AG04450 (cell line): ENCODE results near the gene MESD. TPM values are rescaled to one million over a fixed set of nuclear protein-coding genes. Genes with fewer than 3 reads are reported as not detected.

Source experiments
- CTCF ChIA-PET: fragments of 300-600, 350-600 bp; formaldehyde crosslinking; extraction: SDS; loops from one replicate; lab custom pipeline; 2022; ENCODE audit warnings: antibody characterized with exemption, inconsistent platforms; lab: Charles Lee
- POLR2A ChIA-PET: fragments of 350-600 bp; formaldehyde crosslinking; extraction: SDS; loops from one replicate; lab custom pipeline; 2021; ENCODE audit warnings: antibody characterized with exemption, inconsistent platforms; lab: Yijun Ruan, JAX
- DNase-seq: peaks from one replicate; pipeline ENCODE4 v3.0.0-alpha.2; 2011; ENCODE audit warnings: low read depth, low spot score
- H3K27ac ChIP-seq: one replicate; pipeline ENCODE4 v1.5.1; 2012; ENCODE audit warnings: low read depth, low read length, control low read depth
- H3K27me3 ChIP-seq: one replicate; pipeline ENCODE4 v1.6.0; 2012; ENCODE audit warnings: low read length; ENCODE audit not compliant: control insufficient read depth, insufficient read depth
- H3K4me3 ChIP-seq: 2 replicates; pipeline ENCODE4 v1.5.1; 2011; ENCODE audit warnings: mild to moderate bottlenecking, low read depth, low read length, control low read depth
- H3K9me3 ChIP-seq: 2 replicates; pipeline ENCODE4 v1.5.1; 2012; ENCODE audit warnings: low read length; ENCODE audit not compliant: control insufficient read depth, insufficient read depth
- CTCF ChIP-seq: IDR thresholded peaks from 2 replicates; pipeline ENCODE4 v1.5.1; 2011; ENCODE audit warnings: low read depth, low read length, control low read depth, inconsistent platforms
- polyA plus RNA-seq: library from polyadenylated mRNA; depleted of rRNA; stranded (reverse); fragments of >200 nt; gene quantifications from 2 replicates; pipeline ENCODE4 v1.2.3, GENCODE V29; 2011

MESD gene
- polyA plus RNA-seq, 1 experiment: 23.9 TPM

- TF ChIP-seq CTCF: no peak
- H3K27ac ChIP-seq: peak overlapping the region; percentile 68
Measured at GRCh38 chr15:80953953-80954778, 35.5 kb downstream of the MESD start.

GRCh38 chr15:80953001-80953952 lies 36.3 kb downstream of the MESD start:
- ChIA-PET CTCF (interaction anchor here (0.9 to 1.4 kb wide), 2 partner anchors 17 to 174 kb away, joined by 3 to 11 read pairs; partner anchors contain the start of gene CEMIP), POLR2A (no interaction called here)
- Histone ChIP-seq H3K4me3 (no peak overlapping the region), H3K9me3 (no peaks in the 10 kb centered on the region; the same call in 1 of the 2 replicates), H3K27me3 (no peaks in the 10 kb centered on the region), H3K27ac (peak overlapping the region; percentile 11)
- no peak for DNase-seq
- TF ChIP-seq CTCF: no peak

More at GRCh38 chr15:80953953-80954778, 35.5 kb downstream of the MESD start:
- DNase-seq: no peak
- Histone ChIP-seq H3K9me3 (peaks cover 3% of the 10 kb centered on the region), H3K27me3 (no peaks in the 10 kb centered on the region), H3K4me3 (no peak overlapping the region)
- ChIA-PET POLR2A (no interaction called here), CTCF (interaction anchor here (1.3 kb wide), 1 partner anchor 16 kb away, joined by 6 read pairs; no protein-coding TSS in a partner anchor)

- CTCF ChIA-PET: interaction anchor here (1.4 kb wide), 1 partner anchor 18 kb away, joined by 11 read pairs; no protein-coding TSS in a partner anchor
- H3K9me3 ChIP-seq: no peaks in the 10 kb centered on the region; the same call in 1 of the 2 replicates
- POLR2A ChIA-PET: interaction anchor here (0.5 to 0.6 kb wide), 2 partner anchors 16 to 22 kb away, joined by 3 to 4 read pairs; no protein-coding TSS in a partner anchor
- H3K27ac ChIP-seq: peak overlapping the region; percentile 39
- no peak for TF ChIP-seq CTCF
- H3K4me3 ChIP-seq: no peak overlapping the region
- no peaks in the 10 kb centered on the region for H3K27me3 ChIP-seq
- no peak for DNase-seq
Measured at GRCh38 chr15:80951941-80952340, 37.7 kb downstream of the MESD start.

- DNase-seq: no peak
- Histone ChIP-seq H3K4me3 (no peak overlapping the region), H3K27me3 (no peaks in the 10 kb centered on the region), H3K27ac (no peak overlapping the region), H3K9me3 (no peaks in the 10 kb centered on the region; the same call in 1 of the 2 replicates)
- no peak for TF ChIP-seq CTCF
- CTCF ChIA-PET: interaction anchor here (1.0 kb wide), 1 partner anchor 11 kb away, joined by 4 read pairs; no protein-coding TSS in a partner anchor
- POLR2A ChIA-PET: no interaction called here
Measured at GRCh38 chr15:80950291-80951078, 39.1 kb downstream of the MESD start.
